Prostate gland (tissue), 2 donors: ENCODE results near the gene ZNF354C. TPM values are rescaled to one million over a fixed set of nuclear protein-coding genes. Genes with fewer than 3 reads are reported as not detected.

Experiments
- DNase-seq: peaks from one replicate; pipeline ENCODE4 v3.0.0-alpha.2; 2019; ENCODE audit warnings: low spot score
- H3K27ac ChIP-seq, 2 donors: fragments of 200-600 bp; sonication (generic); 2 replicates each; pipeline ENCODE4 v1.5.1; 2017 to 2019
- H3K27me3 ChIP-seq: fragments of 200-600 bp; sonication (generic); replicated peaks from 2 replicates; pipeline ENCODE4 v1.5.1; 2019; ENCODE audit not compliant: insufficient read depth
- H3K36me3 ChIP-seq, 2 donors: fragments of 200-600 bp; sonication (generic); 1 replicate in 1 of 2; 2 replicates in 1 of 2; pipeline versions ENCODE4 v1.5.1 to v1.8.1; 2017 to 2019
- H3K4me1 ChIP-seq: fragments of 200-600 bp; sonication (generic); replicated peaks from 2 replicates; pipeline ENCODE4 v1.5.1; 2019
- H3K4me3 ChIP-seq, 2 donors: fragments of 200-600 bp; sonication (generic); 2 replicates each; pipeline ENCODE4 v1.5.1; 2017 to 2019
- H3K9me3 ChIP-seq: fragments of 200-600 bp; sonication (generic); 2 replicates; pipeline ENCODE4 v1.5.1; 2017
- CTCF ChIP-seq, 4 experiments: fragments of 200-600 bp in 2 of 4; fragments of 450-650 bp in 2 of 4; sonication (generic) in 2 of 4; IDR thresholded peaks; 1 replicate in 3 of 4; 2 replicates in 1 of 4; pipeline ENCODE4 v1.5.1; 2016 to 2019; ENCODE audit warnings: antibody characterized with exemption in 4 of 4, mild to moderate bottlenecking in 2 of 4, moderate library complexity in 2 of 4
- POLR2A ChIP-seq: fragments of 450-650 bp; IDR thresholded peaks from one replicate; pipeline ENCODE4 v1.6.1; 2016; ENCODE audit warnings: antibody characterized with exemption, mild to moderate bottlenecking
- POLR2AphosphoS5 ChIP-seq: sonication (generic); formaldehyde crosslinking; IDR thresholded peaks from one replicate; pipeline ENCODE4 v1.6.1; 2017; ENCODE audit warnings: antibody characterized with exemption
- WGBS: methylation state at CpG from one replicate; pipeline ENCODE4 v1.1.5; 2018; 5-methylcytosine and 5-hydroxymethylcytosine counted together
- intact Hi-C: fragments of 100-400 bp; cut with DNase I; formaldehyde crosslinking; loops from one replicate; pipeline ENCODE4 v1.14.2; 2022
- total RNA-seq, 2 donors: library from RNA; depleted of rRNA; stranded (reverse); fragments of >200 nt; gene quantifications; one replicate each; pipeline ENCODE4 v1.1.0, GENCODE V29; 2016

ZNF354C gene
- total RNA-seq, 2 donors from 2014 or later = 5.7 to 6.5 TPM

DNA sequence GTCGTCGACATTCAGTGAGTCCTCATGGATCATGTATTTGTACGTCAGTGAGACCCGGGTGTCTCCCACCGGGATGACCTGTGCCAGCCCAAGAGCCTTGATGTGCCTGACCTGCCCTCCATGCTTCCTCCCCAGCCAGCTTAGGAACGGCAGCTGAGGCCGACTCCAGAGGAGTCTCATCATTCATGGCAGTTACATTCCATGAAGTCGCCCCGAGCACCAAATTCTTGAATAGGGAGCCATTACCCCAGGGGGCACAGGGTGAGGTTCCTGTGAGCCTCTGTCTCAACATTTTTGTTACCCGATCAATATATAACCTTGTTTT lies 67.8 kb downstream of the ZNF354C start:
- no peak for DNase-seq
- Histone ChIP-seq H3K27me3 (no peaks in the 10 kb centered on the region), H3K27ac (no peak overlapping the region), H3K36me3 (no peaks in the 10 kb centered on the region), H3K4me3 (no peak overlapping the region), H3K9me3 (no peaks in the 10 kb centered on the region), H3K4me1 (no peaks in the 10 kb centered on the region)
- WGBS = 90% methylated on average over 10 of the region's 10 CpGs
- TF ChIP-seq CTCF (IDR thresholded peaks at IDR 0.05) (no peak), POLR2A (no peak), POLR2AphosphoS5 (no peak)
- intact Hi-C loops = no loop called here

DNA sequence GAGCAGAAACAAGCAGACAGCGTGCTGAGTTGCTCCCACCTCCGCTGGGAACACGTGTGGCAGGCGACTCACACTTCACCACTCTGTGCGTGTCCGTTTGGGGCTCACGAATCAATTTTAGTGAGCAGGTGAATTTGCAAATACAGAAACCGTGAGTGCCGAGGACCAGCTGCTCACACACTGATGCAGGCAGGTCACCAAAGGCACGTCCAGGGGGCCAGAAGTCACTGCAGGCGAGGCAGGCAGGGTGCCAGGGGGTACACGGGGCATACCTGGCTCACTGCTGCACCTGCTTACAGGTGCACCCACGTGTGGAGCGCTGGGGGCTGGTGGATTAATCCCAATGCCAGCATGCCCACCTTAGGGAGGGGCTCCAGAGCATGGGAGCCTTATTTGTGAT lies 68.8 kb downstream of the ZNF354C start:
- DNase-seq = no peak
- no peak for TF ChIP-seq POLR2A
- no peak for TF ChIP-seq CTCF (IDR thresholded peaks at IDR 0.05)
- no peak for TF ChIP-seq POLR2AphosphoS5
- WGBS = 86% methylated on average over 14 of the region's 14 CpGs
- H3K4me1 ChIP-seq = no peaks in the 10 kb centered on the region
- intact Hi-C loops = no loop called here
- no peaks in the 10 kb centered on the region for H3K27me3 ChIP-seq
- no peak overlapping the region for H3K27ac ChIP-seq
- H3K4me3 ChIP-seq = no peak overlapping the region
- H3K36me3 ChIP-seq = no peaks in the 10 kb centered on the region
- no peaks in the 10 kb centered on the region for H3K9me3 ChIP-seq

DNA sequence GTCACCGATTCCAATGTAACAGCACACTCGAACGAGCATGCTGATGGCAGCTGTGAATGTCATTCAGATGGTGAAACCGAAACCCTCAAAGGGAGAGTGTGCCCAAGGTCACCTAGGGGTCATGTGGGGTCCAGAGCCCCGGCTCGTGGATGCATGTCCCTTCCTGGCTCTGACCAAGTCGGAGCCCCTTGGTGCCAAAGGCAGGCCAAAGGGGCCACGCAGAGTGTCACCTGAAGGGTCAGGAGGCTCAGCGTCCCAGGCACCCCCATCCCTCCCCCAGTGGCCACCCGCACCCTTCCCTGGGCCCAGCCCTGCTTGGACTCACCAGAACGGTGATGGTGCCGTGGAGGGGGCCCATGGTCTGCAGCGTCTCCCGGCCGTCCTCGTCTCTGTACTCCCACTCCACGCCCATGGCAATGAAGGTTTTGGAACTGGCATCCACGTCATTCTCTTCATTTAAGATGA lies 69.5 kb downstream of the ZNF354C start:
- no peak for DNase-seq
- H3K4me3 ChIP-seq = no peak overlapping the region
- H3K4me1 ChIP-seq = no peaks in the 10 kb centered on the region
- no peak overlapping the region for H3K27ac ChIP-seq
- intact Hi-C loops = no loop called here
- H3K27me3 ChIP-seq = no peaks in the 10 kb centered on the region
- 79% methylated on average over 14 of the region's 18 CpGs for WGBS
- no peaks in the 10 kb centered on the region for H3K36me3 ChIP-seq
- no peaks in the 10 kb centered on the region for H3K9me3 ChIP-seq
- TF ChIP-seq CTCF (IDR thresholded peaks at IDR 0.05) (no peak), POLR2A (no peak), POLR2AphosphoS5 (no peak)

DNA sequence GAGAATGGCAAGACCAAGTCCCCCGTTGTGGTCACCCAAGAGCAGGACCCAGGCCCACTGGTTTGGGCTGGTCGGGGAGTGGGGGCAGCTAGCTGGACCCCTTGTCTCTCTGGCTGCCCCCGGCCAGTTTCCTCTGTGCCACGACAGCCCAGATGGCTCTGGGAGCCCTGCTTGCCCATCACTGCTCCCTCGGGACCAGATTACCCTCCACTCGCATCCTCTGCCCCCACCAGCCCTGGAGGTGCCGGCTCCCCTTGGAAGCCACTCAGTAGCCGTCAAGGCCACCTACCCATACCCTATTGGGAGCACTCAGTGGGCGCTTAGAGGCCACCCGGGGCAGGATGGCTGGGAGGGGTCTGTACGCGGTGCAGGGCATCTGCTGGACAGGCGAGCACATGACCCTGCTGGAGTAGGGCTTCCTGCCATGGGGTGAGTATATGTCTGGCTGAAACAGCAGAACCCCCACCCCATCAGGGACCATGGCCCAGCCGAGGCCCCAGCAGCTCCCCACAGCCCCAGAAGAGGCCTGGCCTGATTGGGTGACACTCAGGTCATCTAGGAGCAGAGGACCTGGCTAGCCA lies 70.0 kb downstream of the ZNF354C start:
- Histone ChIP-seq H3K9me3 (no peaks in the 10 kb centered on the region), H3K27ac (no peak overlapping the region), H3K36me3 (no peaks in the 10 kb centered on the region), H3K27me3 (no peaks in the 10 kb centered on the region), H3K4me1 (no peaks in the 10 kb centered on the region), H3K4me3 (no peak overlapping the region)
- no peak for TF ChIP-seq POLR2A
- no peak for TF ChIP-seq POLR2AphosphoS5
- no peak for TF ChIP-seq CTCF (IDR thresholded peaks at IDR 0.05)
- intact Hi-C loops = no loop called here
- WGBS = 91% methylated on average over 14 of the region's 14 CpGs
- DNase-seq = no peak

GRCh38 chr5:179131321-179131835 lies 71.2 kb downstream of the ZNF354C start:
- H3K4me3 ChIP-seq = no peak overlapping the region
- H3K27me3 ChIP-seq = no peaks in the 10 kb centered on the region
- intact Hi-C loops = no loop called here
- no peak overlapping the region for H3K27ac ChIP-seq
- TF ChIP-seq POLR2A (no peak), POLR2AphosphoS5 (no peak), CTCF (IDR thresholded peaks at IDR 0.05) (no peak)
- no peak for DNase-seq
- H3K4me1 ChIP-seq = no peaks in the 10 kb centered on the region
- no peaks in the 10 kb centered on the region for H3K9me3 ChIP-seq
- no peaks in the 10 kb centered on the region for H3K36me3 ChIP-seq
- 86% methylated on average over 10 of the region's 10 CpGs for WGBS
